HFF-Myc (cell line): ENCODE data around the gene HK1.

Experiments
- DNase-seq: peaks from one replicate; pipeline ENCODE4 v3.0.0-alpha.2; 2011; ENCODE audit warnings: low read depth; ENCODE audit errors: extremely low read depth
- H3K4me3 ChIP-seq: replicated peaks from 2 replicates; pipeline ENCODE4 v1.5.1; 2011; ENCODE audit warnings: low read depth, mild to moderate bottlenecking, control low read depth, low read length
- TF ChIP-seq, protein P1 (sequence below): IDR thresholded peaks from 2 replicates; pipeline ENCODE4 v1.5.1; 2012; ENCODE audit warnings: mild to moderate bottlenecking, low read depth, low read length, control low read depth; ENCODE audit errors: missing control alignments

HK1 gene

DNA sequence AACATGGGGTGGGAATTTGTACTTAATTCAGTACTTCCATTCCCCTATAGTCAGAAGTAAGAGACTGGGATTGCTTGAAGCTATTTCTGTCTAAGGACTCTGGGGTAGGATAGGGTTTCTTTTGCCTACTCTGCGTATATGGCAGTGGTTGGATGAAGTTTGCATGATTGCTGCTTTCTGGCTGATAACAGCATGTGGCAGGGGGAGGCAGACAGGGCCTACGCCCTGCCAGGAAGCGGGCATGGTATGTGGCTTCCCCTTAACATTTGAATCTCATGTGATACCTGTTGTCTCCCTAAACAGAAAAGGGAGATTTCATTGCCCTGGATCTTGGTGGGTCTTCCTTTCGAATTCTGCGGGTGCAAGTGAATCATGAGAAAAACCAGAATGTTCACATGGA, 81.3 kb downstream of the HK1 start:
- DNase-seq = no peak
- TF ChIP-seq, protein P1, sequence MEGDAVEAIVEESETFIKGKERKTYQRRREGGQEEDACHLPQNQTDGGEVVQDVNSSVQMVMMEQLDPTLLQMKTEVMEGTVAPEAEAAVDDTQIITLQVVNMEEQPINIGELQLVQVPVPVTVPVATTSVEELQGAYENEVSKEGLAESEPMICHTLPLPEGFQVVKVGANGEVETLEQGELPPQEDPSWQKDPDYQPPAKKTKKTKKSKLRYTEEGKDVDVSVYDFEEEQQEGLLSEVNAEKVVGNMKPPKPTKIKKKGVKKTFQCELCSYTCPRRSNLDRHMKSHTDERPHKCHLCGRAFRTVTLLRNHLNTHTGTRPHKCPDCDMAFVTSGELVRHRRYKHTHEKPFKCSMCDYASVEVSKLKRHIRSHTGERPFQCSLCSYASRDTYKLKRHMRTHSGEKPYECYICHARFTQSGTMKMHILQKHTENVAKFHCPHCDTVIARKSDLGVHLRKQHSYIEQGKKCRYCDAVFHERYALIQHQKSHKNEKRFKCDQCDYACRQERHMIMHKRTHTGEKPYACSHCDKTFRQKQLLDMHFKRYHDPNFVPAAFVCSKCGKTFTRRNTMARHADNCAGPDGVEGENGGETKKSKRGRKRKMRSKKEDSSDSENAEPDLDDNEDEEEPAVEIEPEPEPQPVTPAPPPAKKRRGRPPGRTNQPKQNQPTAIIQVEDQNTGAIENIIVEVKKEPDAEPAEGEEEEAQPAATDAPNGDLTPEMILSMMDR = no peak

DNA sequence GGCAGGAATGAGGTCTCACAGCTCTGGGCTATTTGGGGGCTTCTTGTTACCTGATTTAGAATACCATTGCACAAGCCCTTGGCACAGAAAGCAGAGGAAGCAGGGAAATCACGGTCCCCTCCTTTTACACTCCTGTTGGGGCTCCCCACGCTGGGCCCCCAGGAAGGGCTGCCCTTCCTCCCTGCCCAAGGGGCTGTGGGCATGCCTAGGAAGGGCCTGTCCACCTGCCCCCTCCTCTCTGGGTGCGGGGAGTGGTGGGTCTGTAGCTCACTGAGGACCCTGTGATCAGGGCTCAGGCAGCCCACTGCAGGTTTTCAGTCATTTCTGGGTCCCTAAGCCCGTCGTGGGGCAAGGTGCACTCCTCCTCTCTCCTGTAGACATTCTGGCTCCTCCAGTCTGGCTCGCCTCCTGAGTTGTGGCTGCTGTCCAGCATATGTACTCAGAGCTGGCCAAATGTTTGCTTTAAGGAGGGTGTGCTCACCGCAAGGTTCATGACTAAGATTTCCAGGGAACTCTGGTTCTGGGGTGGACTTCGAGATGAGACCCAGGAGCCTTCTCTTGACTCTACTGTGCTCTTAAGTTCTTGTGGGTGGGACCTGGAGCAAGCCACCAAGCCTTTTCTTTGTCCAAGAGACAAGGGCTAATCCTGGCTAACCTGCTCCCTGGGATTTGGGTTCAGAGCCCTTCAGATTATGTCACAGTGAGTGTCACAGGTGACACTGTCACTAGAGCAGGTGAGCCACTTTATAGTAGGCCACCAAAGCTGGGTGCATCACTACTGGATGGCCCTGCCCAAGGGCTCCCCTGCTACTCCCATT, 82.4 kb downstream of the HK1 start:
- TF ChIP-seq, protein P1 = no peak
- no peak overlapping the region for H3K4me3 ChIP-seq
- DNase-seq = peak; percentile 42

More for the DNA sequence above, 81.3 kb downstream of the HK1 start:
- no peak overlapping the region for H3K4me3 ChIP-seq

DNA sequence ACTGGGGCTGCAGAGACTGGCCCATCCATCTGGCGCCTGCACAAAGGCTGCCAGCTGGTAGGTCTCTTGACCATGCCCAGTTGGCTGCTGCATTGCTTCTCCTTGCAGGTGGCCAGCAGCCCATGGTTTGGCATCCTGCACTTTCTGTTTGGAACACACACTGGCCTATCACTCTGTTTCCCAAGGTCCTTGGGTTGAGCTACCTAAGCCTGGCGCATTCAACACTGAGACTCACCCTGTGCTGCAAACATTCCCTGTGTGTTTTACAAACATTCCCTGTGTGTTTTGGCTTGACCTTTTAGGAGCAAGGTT, 83.0 kb downstream of the HK1 start:
- no peak overlapping the region for H3K4me3 ChIP-seq
- TF ChIP-seq, protein P1 = no peak
- no peak for DNase-seq

DNA sequence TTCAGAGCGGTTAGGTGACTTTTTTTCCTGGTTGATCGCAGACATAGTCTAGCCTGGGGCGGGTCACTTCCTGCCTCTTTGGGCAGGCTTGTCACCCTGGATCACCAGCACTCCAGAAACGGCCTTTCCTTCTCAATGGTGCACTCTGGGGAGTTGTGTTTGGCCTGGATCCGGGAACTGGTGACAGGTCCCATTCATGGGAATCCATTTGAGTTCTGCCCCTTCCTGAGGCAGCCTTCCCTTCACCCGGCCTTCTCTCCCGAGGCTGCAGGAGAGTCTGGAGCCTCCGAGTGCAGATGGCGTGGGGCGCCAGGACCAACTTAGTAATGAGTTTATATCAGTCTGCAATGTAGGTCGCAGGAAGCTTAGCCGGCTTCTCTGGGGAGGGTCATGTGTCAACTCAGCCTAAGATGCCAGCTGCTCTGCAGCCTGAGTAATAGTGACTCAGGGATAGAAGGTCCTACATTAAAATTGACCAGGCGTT, 84.2 kb downstream of the HK1 start:
- TF ChIP-seq, protein P1 = no peak
- no peak for DNase-seq

DNA sequence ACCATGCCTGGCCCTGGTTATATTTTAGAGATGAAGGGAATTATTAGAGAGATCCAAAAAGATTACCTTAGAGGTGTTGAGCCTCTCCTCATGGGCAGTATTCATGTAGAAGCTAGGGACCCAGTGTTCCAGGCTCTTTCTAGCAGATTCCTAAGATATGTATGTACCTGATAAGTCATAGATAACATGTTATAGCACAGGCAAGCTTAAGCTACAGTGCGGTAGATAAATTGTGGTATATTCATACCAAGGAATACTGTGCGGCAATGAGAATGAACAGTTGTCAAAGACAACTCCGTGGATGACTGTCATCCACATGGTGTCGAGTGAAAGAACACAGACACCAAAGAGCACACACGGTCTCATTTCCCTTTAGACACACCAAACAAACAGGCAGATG, 85.4 kb downstream of the HK1 start:
- TF ChIP-seq, protein P1 = no peak
- no peak overlapping the region for H3K4me3 ChIP-seq
- no peak for DNase-seq

More for the DNA sequence above, 84.2 kb downstream of the HK1 start:
- no peak overlapping the region for H3K4me3 ChIP-seq

DNA sequence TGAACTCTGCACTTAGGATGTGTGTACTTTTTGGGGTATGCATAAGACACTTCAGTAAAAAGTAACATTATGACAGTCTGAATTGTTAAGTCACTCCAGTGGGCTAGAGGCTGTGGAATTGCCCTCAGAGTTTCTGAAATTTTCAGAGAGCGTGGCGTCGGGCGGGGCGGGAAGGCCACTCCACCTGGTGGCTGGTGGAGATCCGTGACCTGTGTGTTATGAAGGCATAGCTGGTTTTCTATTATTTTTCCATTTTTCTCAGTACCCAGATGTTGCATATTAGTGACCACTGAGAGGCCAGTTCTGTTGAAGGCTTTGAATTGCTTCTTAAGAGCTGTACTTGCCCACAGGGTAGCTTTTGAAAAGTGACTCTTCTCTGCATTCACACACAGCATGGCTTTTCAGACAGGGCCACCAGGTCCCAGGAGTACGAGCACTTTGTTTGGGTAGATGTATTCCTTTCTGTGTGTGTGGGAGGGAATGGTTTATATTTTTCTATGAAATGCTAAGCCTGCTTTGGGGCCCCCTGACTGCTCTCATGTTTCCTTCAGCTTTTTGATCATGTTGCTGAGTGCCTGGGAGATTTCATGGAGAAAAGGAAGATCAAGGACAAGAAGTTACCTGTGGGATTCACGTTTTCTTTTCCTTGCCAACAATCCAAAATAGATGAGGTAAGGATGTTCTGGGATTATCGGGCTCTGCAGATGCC, 86.1 kb downstream of the HK1 start:
- DNase-seq = no peak
- no peak overlapping the region for H3K4me3 ChIP-seq
- TF ChIP-seq, protein P1 = no peak
